Progenitor cell of endocrine pancreas (in vitro differentiated cells): ENCODE measurements around the gene ASB1. TPM values are rescaled to one million over a fixed set of nuclear protein-coding genes. Genes with fewer than 3 reads are reported as not detected.

Experiments
- DNase-seq: peaks from one replicate; pipeline ENCODE4 v3.0.0; 2021; ENCODE audit warnings: low spot score; ENCODE audit not compliant: unreplicated experiment
- H3K27ac Mint-ChIP-seq: 2 replicates; pipeline ENCODE4 v1.8.0; 2021; ENCODE audit warnings: mild to moderate bottlenecking, moderate library complexity, mixed read lengths
- H3K27me3 Mint-ChIP-seq: 2 replicates; pipeline ENCODE4 v1.8.0; 2021; ENCODE audit warnings: mixed read lengths
- H3K36me3 Mint-ChIP-seq: 2 replicates; pipeline ENCODE4 v1.8.0; 2022; ENCODE audit warnings: mixed read lengths; ENCODE audit not compliant: insufficient read depth
- H3K4me1 Mint-ChIP-seq: 2 replicates; pipeline ENCODE4 v1.8.0; 2021; ENCODE audit warnings: low read depth, mixed read lengths
- H3K4me3 Mint-ChIP-seq: 2 replicates; pipeline ENCODE4 v1.8.0; 2021; ENCODE audit warnings: low read depth, mild to moderate bottlenecking, moderate library complexity, mixed read lengths
- H3K9me3 Mint-ChIP-seq: 2 replicates; pipeline ENCODE4 v1.8.0; 2021; ENCODE audit warnings: low read depth, mixed read lengths
- total RNA-seq: library from RNA; stranded (reverse); gene quantifications from 2 replicates; pipeline ENCODE4 v1.2.1, GENCODE V29; 2021
- TF ChIP-seq, protein P1 (sequence below): fragments of 200-600 bp; sonication (generic); IDR thresholded peaks from one replicate; pipeline ENCODE4 v1.5.0; 2021; ENCODE audit warnings: antibody characterized with exemption, mild to moderate bottlenecking; ENCODE audit not compliant: unreplicated experiment

ASB1 gene
- total RNA-seq, 1 donor from 2014 or later = 46.8 TPM

DNA sequence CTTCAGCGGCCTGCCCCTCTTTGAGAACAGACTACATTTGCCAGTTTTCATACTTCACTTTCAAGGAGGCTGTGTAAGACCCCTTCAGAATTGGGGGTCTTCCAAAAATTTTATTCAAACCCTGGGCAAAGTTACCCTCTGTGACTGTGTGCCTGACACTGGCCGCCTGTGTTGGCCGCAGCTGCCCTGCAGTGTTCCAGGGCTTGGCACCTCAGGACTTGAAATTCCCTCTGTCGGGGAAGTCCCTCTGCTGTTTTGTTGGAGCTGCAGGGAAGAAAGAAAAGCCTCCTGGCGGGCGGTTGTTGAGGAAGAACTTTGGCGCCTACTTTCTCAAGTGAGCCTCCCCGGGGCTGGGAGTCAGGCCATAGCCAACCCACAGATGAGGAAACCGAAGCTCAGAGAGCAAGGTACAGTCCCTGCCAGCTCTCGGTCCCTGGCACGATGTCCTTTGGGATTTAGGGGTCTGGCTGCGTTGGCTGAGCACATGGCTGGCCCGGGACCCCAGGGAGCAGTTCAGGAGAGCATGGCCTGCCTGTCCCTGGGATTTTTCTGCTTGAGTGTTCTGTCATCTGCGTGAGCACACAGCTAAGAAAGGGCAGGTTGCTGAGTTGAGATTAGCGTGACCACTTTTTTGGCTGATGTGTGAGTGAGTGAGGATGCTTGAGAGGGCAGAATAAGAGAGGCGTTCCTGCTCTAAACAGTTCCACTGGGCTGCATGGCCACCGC, 17.9 kb upstream of the ASB1 start:
- TF ChIP-seq, protein P1, sequence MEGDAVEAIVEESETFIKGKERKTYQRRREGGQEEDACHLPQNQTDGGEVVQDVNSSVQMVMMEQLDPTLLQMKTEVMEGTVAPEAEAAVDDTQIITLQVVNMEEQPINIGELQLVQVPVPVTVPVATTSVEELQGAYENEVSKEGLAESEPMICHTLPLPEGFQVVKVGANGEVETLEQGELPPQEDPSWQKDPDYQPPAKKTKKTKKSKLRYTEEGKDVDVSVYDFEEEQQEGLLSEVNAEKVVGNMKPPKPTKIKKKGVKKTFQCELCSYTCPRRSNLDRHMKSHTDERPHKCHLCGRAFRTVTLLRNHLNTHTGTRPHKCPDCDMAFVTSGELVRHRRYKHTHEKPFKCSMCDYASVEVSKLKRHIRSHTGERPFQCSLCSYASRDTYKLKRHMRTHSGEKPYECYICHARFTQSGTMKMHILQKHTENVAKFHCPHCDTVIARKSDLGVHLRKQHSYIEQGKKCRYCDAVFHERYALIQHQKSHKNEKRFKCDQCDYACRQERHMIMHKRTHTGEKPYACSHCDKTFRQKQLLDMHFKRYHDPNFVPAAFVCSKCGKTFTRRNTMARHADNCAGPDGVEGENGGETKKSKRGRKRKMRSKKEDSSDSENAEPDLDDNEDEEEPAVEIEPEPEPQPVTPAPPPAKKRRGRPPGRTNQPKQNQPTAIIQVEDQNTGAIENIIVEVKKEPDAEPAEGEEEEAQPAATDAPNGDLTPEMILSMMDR = no peak
- Mint-ChIP-seq H3K27ac (no peak overlapping the region), H3K4me1 (peaks cover 21% of the 10 kb centered on the region), H3K4me3 (no peak overlapping the region), H3K9me3 (no peaks in the 10 kb centered on the region), H3K27me3 (no peaks in the 10 kb centered on the region), H3K36me3 (peaks cover 9% of the 10 kb centered on the region)
- DNase-seq = no peak

DNA sequence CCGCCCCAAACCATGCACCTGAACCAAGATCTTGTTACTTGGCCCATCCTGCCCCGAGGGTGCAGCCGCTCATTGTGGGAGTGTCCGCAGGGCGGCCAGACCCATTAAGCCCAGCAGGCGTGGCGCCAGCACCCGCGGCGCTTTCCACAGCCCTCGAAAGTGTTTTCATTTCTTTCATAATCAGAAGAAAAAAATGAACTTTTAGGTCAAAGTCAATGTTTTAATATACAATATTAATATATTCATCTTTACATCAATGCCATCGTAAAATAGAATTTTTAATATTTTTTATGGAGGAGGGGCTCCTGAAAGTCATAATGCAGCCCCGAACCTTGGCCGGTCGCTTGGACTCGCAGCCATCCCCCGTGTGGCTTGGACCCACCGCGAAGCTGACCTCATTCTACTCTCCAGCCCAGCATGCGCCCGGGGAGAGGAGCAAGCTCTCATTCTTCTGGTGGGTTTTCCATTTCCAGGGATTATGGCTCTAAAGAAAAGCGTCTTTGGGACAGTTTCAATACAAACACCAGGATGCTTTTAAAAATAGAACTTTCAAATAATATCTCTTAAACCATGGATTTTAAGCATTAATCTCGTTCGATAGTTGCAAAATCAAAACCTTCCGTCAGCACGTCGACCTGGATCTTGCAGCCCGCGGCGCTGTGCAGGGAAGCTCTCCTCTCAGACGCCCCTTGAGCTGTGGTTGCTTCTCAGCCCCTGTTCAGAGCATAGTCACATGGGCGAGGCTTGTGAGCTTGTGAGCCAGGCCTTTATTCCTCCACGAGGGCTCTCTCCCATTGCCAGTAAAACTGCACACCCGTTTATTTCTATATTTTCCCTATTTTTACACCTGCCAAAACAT, 17.2 kb upstream of the ASB1 start:
- TF ChIP-seq, protein P1 = no peak
- no peak overlapping the region for H3K27ac Mint-ChIP-seq
- peaks cover 4% of the 10 kb centered on the region for H3K36me3 Mint-ChIP-seq
- H3K27me3 Mint-ChIP-seq = no peaks in the 10 kb centered on the region
- H3K4me1 Mint-ChIP-seq = peaks cover 13% of the 10 kb centered on the region
- no peaks in the 10 kb centered on the region for H3K9me3 Mint-ChIP-seq
- H3K4me3 Mint-ChIP-seq = no peak overlapping the region
- DNase-seq = no peak

DNA sequence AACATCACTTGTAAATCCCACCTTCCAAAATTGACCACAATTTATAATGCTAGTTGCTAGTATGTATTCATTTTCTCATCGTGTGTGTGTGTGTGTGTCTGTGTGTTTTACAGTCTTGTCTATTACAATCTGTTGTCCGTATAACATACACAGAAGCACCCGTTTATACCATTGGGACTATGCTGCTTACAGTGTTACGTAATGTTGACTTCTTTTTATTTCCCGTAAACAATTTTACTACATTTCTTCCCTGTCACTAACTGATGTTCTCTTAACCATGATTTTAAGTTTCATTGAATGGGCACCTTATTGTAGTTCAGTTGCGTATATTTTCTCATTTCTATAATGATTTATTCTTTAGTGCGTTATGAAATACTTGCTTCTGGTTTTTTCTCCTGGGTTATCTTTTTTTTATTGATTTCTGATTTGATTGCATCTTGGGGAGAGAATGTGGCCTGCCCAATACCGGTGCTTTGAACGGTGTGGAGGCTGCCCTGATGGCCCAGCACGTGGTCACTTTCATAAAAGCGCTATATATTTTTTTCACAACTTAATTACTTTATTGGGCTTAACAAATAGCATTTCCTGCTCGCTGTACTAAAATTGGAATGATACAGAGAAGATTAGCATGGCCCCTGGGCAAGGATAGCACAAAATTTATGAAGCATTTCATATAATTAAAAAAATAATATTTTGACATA, 14.5 kb upstream of the ASB1 start:
- no peak overlapping the region for H3K4me3 Mint-ChIP-seq
- H3K36me3 Mint-ChIP-seq = peaks cover 2% of the 10 kb centered on the region
- H3K4me1 Mint-ChIP-seq = peaks cover 5% of the 10 kb centered on the region
- H3K27ac Mint-ChIP-seq = no peak overlapping the region
- no peaks in the 10 kb centered on the region for H3K27me3 Mint-ChIP-seq
- TF ChIP-seq, protein P1 = no peak
- DNase-seq = no peak
- H3K9me3 Mint-ChIP-seq = no peaks in the 10 kb centered on the region

DNA sequence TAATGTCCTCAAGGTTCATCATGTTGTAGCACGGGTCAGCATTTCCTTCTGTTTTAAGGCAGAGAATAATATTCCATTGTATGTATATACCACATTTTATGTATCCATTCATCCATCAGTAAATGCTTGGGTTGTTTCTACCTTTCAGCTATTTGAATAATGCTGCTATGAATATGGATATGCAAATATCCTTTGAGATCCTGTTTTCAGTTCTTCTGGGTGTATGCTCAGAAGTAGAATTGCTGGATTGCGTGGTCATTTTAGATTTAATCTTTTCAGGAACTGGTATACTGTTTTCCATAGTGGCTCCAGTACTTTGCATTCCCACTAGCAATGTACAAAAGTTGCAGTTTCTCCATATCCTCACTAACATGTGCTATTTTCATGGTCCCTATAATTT, 13.4 kb upstream of the ASB1 start:
- TF ChIP-seq, protein P1 = no peak
- H3K4me3 Mint-ChIP-seq = no peak overlapping the region
- peaks cover 2% of the 10 kb centered on the region for H3K4me1 Mint-ChIP-seq
- peaks cover 2% of the 10 kb centered on the region for H3K36me3 Mint-ChIP-seq
- no peak for DNase-seq
- no peak overlapping the region for H3K27ac Mint-ChIP-seq
- no peaks in the 10 kb centered on the region for H3K27me3 Mint-ChIP-seq
- no peaks in the 10 kb centered on the region for H3K9me3 Mint-ChIP-seq

DNA sequence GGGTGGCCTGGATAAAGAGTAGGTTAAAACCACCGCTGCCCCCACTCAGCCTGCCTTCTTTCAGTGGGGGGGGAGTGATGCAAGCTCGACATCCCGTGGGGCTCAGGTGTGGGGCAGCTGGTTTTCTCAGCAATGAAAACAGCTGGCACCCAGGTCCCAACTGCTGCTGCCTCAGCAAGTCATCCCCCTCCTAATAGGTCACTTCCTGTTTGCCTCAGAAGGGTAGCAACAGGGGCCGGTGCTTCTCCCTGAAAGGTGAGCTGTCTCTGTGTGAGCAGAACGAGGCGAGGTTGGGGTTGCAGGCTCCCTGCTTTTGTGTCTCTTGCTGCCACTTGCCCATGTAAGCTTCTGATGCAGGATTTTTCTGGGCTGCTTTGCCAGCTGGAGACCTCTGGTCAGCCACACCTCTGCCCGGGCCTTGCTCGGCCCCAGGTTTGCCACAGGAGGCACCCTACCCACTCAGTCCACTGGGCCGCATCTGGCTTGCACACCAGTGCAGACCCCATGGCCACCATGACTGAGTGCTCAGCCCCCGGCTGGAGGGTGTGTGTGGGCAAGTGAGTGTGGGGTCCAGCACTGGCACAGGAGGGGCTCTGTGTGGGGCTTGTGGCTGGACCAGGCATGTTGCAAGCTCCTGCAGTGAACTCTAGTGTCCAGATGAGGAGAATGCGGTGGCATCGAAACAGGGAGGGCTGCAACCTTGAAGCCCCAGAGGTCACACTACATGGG, 11.5 kb upstream of the ASB1 start:
- Mint-ChIP-seq H3K9me3 (no peaks in the 10 kb centered on the region), H3K27me3 (no peaks in the 10 kb centered on the region), H3K4me1 (peaks cover 5% of the 10 kb centered on the region), H3K27ac (no peak overlapping the region), H3K36me3 (peaks cover 2% of the 10 kb centered on the region), H3K4me3 (no peak overlapping the region)
- no peak for DNase-seq
- TF ChIP-seq, protein P1 = no peak
